LNCaP clone FGC (cell line): ENCODE results near the gene CSRNP3.

ENCODE experiments used
- DNase-seq: peaks from one replicate; pipeline ENCODE4 v3.0.0-alpha.2; 2011; ENCODE audit warnings: low read depth
- H3K4me3 ChIP-seq: 2 replicates; pipeline ENCODE4 v1.5.1; 2011; ENCODE audit warnings: mild to moderate bottlenecking, low read depth, low read length, control low read depth
- CTCF ChIP-seq: IDR thresholded peaks from 2 replicates; pipeline ENCODE4 v1.5.1; 2012; ENCODE audit warnings: mild to moderate bottlenecking; ENCODE audit not compliant: control insufficient read depth, insufficient read depth; ENCODE audit errors: extremely low read depth

The CSRNP3 gene

GRCh38 chr2:165633431-165633830, 163.9 kb downstream of the CSRNP3 start:
- no peak for TF ChIP-seq CTCF
- no peak for DNase-seq
- no peak overlapping the region for H3K4me3 ChIP-seq

GRCh38 chr2:165634282-165634681, 164.8 kb downstream of the CSRNP3 start:
- no peak overlapping the region for H3K4me3 ChIP-seq
- DNase-seq: no peak
- no peak for TF ChIP-seq CTCF

- no peak overlapping the region for H3K4me3 ChIP-seq
- DNase-seq: no peak
- TF ChIP-seq CTCF: no peak
These were observed 165.4 kb downstream of the CSRNP3 start for GRCh38 chr2:165634855-165635254.

- no peak for DNase-seq
- no peak for TF ChIP-seq CTCF
- no peak overlapping the region for H3K4me3 ChIP-seq
These were observed 166.0 kb downstream of the CSRNP3 start for GRCh38 chr2:165635532-165635931.

- no peak for TF ChIP-seq CTCF
These were observed 167.5 kb downstream of the CSRNP3 start for GRCh38 chr2:165636959-165637358.

GRCh38 chr2:165637396-165637795, 167.9 kb downstream of the CSRNP3 start:
- DNase-seq: no peak
- no peak overlapping the region for H3K4me3 ChIP-seq
- no peak for TF ChIP-seq CTCF

More at GRCh38 chr2:165636959-165637358, 167.5 kb downstream of the CSRNP3 start:
- H3K4me3 ChIP-seq: no peak overlapping the region
- DNase-seq: no peak

GRCh38 chr2:165639504-165639903, 170.0 kb downstream of the CSRNP3 start:
- H3K4me3 ChIP-seq: no peak overlapping the region
- DNase-seq: no peak
- TF ChIP-seq CTCF: no peak
